Astrocyte of the spinal cord (primary cell): ENCODE results near the gene ANKRD22.

Experiments used
- DNase-seq: peaks from one replicate; pipeline ENCODE4 v3.0.0; 2011; ENCODE audit warnings: low read depth, low spot score
- H3K4me3 ChIP-seq: 2 replicates; pipeline ENCODE4 v1.5.1; 2011; ENCODE audit warnings: low read depth, mild to moderate bottlenecking, low read length, moderate library complexity
- CTCF ChIP-seq: IDR thresholded peaks from 2 replicates; pipeline ENCODE4 v1.5.1; 2012; ENCODE audit warnings: low read depth, mild to moderate bottlenecking, low read length, inconsistent platforms
- in situ Hi-C: cut with HindIII; loops from 2 replicates; pipeline ENCODE4 v1.10.0; 2017; ENCODE audit warnings: low sequenced_read_pairs

ANKRD22 gene

GRCh38 chr10:88783724-88784123, 67.9 kb downstream of the ANKRD22 start:
- H3K4me3 ChIP-seq: no peak overlapping the region
- DNase-seq: peak; percentile 45
- in situ Hi-C loops: no loop called here
- TF ChIP-seq CTCF: no peak

GRCh38 chr10:88782222-88782621, 69.4 kb downstream of the ANKRD22 start:
- TF ChIP-seq CTCF: no peak
- DNase-seq: no peak
- in situ Hi-C loops: no loop called here
- no peak overlapping the region for H3K4me3 ChIP-seq

DNA sequence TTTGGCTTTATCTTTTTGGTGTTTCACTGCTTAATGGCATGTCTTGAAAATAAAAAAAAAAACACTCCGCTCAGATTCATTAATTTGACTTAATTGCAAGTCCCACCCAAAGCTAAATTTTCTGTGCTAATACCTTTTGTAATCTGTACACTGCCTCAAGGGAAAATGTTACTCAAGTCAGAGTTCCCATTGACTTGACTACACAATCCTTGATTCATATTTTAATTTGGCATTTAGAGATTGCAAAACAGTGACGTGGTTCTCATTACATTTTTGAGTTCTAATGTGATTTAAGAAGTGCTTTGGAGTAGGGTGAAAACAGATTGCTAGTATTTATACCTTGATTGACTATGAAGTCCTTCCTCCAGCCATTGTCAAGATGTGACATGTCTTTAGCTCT, 70.4 kb downstream of the ANKRD22 start:
- no peak overlapping the region for H3K4me3 ChIP-seq
- TF ChIP-seq CTCF: no peak
- in situ Hi-C loops: no loop called here
- DNase-seq: no peak
